Measurements from ENCODE around the gene KIF23. TPM values are rescaled to one million over a fixed set of nuclear protein-coding genes. Genes with fewer than 3 reads are reported as not detected.
A peak's percentile ranks its signal among the peaks of the same experiment; 100 is the strongest.

Gene KIF23
- total and polyA plus RNA-seq, 2 of the 4 experiments (the other 2 are of a cell fraction) = 37.7 to 56.1 TPM

DNA sequence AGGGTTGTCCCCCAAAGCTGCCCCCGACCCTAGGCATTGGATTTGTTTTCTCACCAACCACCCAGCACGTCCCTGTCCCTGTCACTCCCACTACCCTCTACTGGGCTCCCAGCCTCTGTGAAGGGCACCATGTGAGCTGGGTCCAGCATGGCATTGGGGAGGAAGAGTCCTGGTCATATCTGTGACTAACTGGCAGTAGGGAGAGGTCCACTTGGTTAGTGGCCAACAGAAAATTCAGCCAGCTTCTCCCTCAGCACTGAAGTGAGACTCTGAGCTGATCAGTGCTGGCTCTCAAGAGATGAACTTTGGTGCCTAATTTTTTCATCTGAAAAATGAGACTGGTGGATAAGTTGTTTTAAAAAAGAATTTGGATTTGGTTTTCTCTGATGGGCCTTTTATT is 11.3 kb upstream of the KIF23 start:
- H4K20me1 ChIP-seq (ENCODE audit: insufficient read depth, low read length) = peaks cover 37% of the 10 kb centered on the region
- CTCF ChIA-PET = no interaction called here
- no peak overlapping the region for H2BK120ac ChIP-seq (ENCODE audit: low read depth, low read length)
- no peak overlapping the region for H4K5ac ChIP-seq (ENCODE audit: low read depth, low read length)
- H2AFZ ChIP-seq (replicated peaks; ENCODE audit: low read length, poor library complexity) = no peak overlapping the region
- WGBS, 2 experiments (ENCODE audit: extremely low coverage in 2 of 2, insufficient read length in 1 of 2) = no CpG with 5 or more reads among the region's 2 CpGs
- no peak overlapping the region for H3K56ac ChIP-seq (ENCODE audit: extremely low read depth, insufficient read depth, low read length)
- POLR2A ChIA-PET (ENCODE audit: unreplicated experiment) = no interaction called here
- no peak overlapping the region; the same call in 1 of the 2 replicates for H3K14ac ChIP-seq (replicated peaks; ENCODE audit: low read depth, low read length)
- no peak overlapping the region for H4K8ac ChIP-seq (ENCODE audit: low read depth in 2 of 2, low read length in 2 of 2)
- H4K91ac ChIP-seq (ENCODE audit: insufficient read depth, low read depth, low read length) = peak overlapping the region; percentile 1; the same call in 1 of the 2 replicates
- no peaks in the 10 kb centered on the region for H3K36me3 ChIP-seq (ENCODE audit: control insufficient read depth, insufficient read depth, low read length)
- no peak overlapping the region for H2AK9ac ChIP-seq (replicated peaks; ENCODE audit: low read depth, low read length, poor library complexity)
- no peak overlapping the region for H3K4me3 ChIP-seq (ENCODE audit: insufficient read depth, low read depth, low read length)
- peak overlapping the region; percentile 61 for H2AK5ac ChIP-seq (ENCODE audit: low read depth, low read length)
- peaks cover 45% of the 10 kb centered on the region for H3K9me1 ChIP-seq (ENCODE audit: insufficient read depth, low read length)
- intact Hi-C loops (cut with micrococcal nuclease) = no loop called here
- DNase-seq = no peak
- H3K4ac ChIP-seq (ENCODE audit: low read depth, low read length) = peak overlapping the region; percentile 66; the same call in 1 of the 2 replicates
- H3K79me1 ChIP-seq (ENCODE audit: low read depth in 1 of 2, low read length in 2 of 2) = peaks cover 27 to 85% of the 10 kb centered on the region in 2 experiments; a peak in 3 of 4 replicates
- TF ChIP-seq RCOR1 (IDR thresholded peaks at IDR 0.05; ENCODE audit: insufficient replicate concordance, low read length) (no peak), POLR2A (IDR thresholded peaks at IDR 0.05; ENCODE audit: low read depth, low read length) (no peak), ELK1 (IDR thresholded peaks at IDR 0.05; ENCODE audit: borderline replicate concordance, low read depth, low read length) (no peak), CEBPB (IDR thresholded peaks at IDR 0.05; ENCODE audit: low read depth, low read length) (no peak), MXI1 (IDR thresholded peaks at IDR 0.05; ENCODE audit: borderline replicate concordance, low read depth, low read length) (no peak), BHLHE40 (IDR thresholded peaks at IDR 0.05; ENCODE audit: low read depth, low read length) (no peak), SMC3 (IDR thresholded peaks at IDR 0.05; ENCODE audit: low read depth, low read length) (no peak), CHD1 (IDR thresholded peaks at IDR 0.05; ENCODE audit: low read depth, low read length) (no peak), MAFK (IDR thresholded peaks at IDR 0.05; ENCODE audit: low read depth, low read length) (no peak), RFX5 (IDR thresholded peaks at IDR 0.05; ENCODE audit: low read depth, low read length) (no peak), NFE2L2 (IDR thresholded peaks at IDR 0.05; ENCODE audit: low read depth, low read length) (no peak), FOS (IDR thresholded peaks at IDR 0.05; ENCODE audit: low read depth, low read length) (no peak), RAD21 (IDR thresholded peaks at IDR 0.05; ENCODE audit: low read length) (no peak), MAZ (IDR thresholded peaks at IDR 0.05; ENCODE audit: borderline replicate concordance, low read depth, low read length) (no peak)
- TF ChIP-seq, protein P1, sequence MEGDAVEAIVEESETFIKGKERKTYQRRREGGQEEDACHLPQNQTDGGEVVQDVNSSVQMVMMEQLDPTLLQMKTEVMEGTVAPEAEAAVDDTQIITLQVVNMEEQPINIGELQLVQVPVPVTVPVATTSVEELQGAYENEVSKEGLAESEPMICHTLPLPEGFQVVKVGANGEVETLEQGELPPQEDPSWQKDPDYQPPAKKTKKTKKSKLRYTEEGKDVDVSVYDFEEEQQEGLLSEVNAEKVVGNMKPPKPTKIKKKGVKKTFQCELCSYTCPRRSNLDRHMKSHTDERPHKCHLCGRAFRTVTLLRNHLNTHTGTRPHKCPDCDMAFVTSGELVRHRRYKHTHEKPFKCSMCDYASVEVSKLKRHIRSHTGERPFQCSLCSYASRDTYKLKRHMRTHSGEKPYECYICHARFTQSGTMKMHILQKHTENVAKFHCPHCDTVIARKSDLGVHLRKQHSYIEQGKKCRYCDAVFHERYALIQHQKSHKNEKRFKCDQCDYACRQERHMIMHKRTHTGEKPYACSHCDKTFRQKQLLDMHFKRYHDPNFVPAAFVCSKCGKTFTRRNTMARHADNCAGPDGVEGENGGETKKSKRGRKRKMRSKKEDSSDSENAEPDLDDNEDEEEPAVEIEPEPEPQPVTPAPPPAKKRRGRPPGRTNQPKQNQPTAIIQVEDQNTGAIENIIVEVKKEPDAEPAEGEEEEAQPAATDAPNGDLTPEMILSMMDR (conservative IDR thresholded peaks at IDR 0.05; ENCODE audit: low read depth, low read length) = no peak
- TF ChIP-seq, protein P2, sequence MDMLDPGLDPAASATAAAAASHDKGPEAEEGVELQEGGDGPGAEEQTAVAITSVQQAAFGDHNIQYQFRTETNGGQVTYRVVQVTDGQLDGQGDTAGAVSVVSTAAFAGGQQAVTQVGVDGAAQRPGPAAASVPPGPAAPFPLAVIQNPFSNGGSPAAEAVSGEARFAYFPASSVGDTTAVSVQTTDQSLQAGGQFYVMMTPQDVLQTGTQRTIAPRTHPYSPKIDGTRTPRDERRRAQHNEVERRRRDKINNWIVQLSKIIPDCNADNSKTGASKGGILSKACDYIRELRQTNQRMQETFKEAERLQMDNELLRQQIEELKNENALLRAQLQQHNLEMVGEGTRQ (IDR thresholded peaks at IDR 0.05; ENCODE audit: low read depth, low read length) = no peak
- no peak overlapping the region for H3K27ac ChIP-seq (ENCODE audit: insufficient read depth, low read length)
- no peak overlapping the region; the same call in 2 of the 3 replicates for H2BK15ac ChIP-seq (ENCODE audit: low read depth, low read length)
- peak overlapping the region; percentile 21; the same call in 1 of the 2 replicates for H2BK20ac ChIP-seq (ENCODE audit: low read depth, low read length)
- peaks cover 13% of the 10 kb centered on the region for H3K4me1 ChIP-seq (ENCODE audit: control insufficient read depth, insufficient read depth, low read length)
- H3K18ac ChIP-seq (ENCODE audit: low read depth, low read length) = no peak overlapping the region
- no peak overlapping the region for H3K9ac ChIP-seq (ENCODE audit: low read depth, low read length)
- H2BK5ac ChIP-seq (ENCODE audit: low read depth, low read length, poor library complexity, severe bottlenecking) = peak overlapping the region; percentile 7
- in situ Hi-C loops (cut with MboI; ENCODE audit: low sequenced_read_pairs) = no loop called here
- no peak overlapping the region for H3K4me2 ChIP-seq (ENCODE audit: low read depth, low read length)
- BruUV-seq (replicated peaks) = no TSS peak
- H3K27me3 ChIP-seq (ENCODE audit: control insufficient read depth, insufficient read depth, low read length) = no peaks in the 10 kb centered on the region
- H3K9me3 ChIP-seq (ENCODE audit: control insufficient read depth, insufficient read depth, low read length) = no peaks in the 10 kb centered on the region
- ATAC-seq (ENCODE audit: low read depth) = no peak
- dilution Hi-C loops (cut with HindIII; ENCODE audit: low sequenced_read_pairs, unreplicated experiment) = no loop called here
- no peak overlapping the region for H3K23ac ChIP-seq (ENCODE audit: low read depth, low read length)

Measured in IMR-90 (cell line).